GM23338 (cell line): ENCODE data around the gene CD79A. TPM values are rescaled to one million over a fixed set of nuclear protein-coding genes. Genes with fewer than 3 reads are reported as not detected.

ENCODE experiments used
- ATAC-seq: fragments of 200-7000 bp; cut with Tn5 transposase; 3 replicates; pipeline ENCODE4 v1.9.1; 2020
- DNase-seq: peaks from one replicate; pipeline ENCODE4 v3.0.0-alpha.2; 2015; ENCODE audit warnings: low spot score
- H2AFZ ChIP-seq: fragments of 200-600 bp; sonication (generic); 2 replicates; pipeline ENCODE4 v1.8.0; 2016; ENCODE audit warnings: antibody characterized with exemption, mild to moderate bottlenecking, moderate library complexity
- H3F3A ChIP-seq: fragments of 200-600 bp; sonication (generic); replicated peaks from 2 replicates; pipeline ENCODE4 v1.8.0; 2017; ENCODE audit warnings: antibody characterized with exemption, mixed run types, low read depth
- H3K27ac ChIP-seq: fragments of 200-600 bp; sonication (generic); 2 replicates; pipeline ENCODE4 v1.6.1; 2016; ENCODE audit warnings: low read depth
- H3K27me3 ChIP-seq: fragments of 200-600 bp; sonication (generic); 2 replicates; pipeline ENCODE4 v1.8.0; 2016; ENCODE audit warnings: mild to moderate bottlenecking, mixed run types, moderate library complexity; ENCODE audit not compliant: insufficient read depth
- H3K36me3 ChIP-seq: fragments of 200-600 bp; sonication (generic); 2 replicates; pipeline ENCODE4 v1.8.0; 2016; ENCODE audit warnings: mild to moderate bottlenecking; ENCODE audit not compliant: insufficient read depth
- H3K4me1 ChIP-seq: fragments of 200-600 bp; sonication (generic); 2 replicates; pipeline ENCODE4 v1.8.0; 2016; ENCODE audit warnings: mild to moderate bottlenecking, moderate library complexity; ENCODE audit not compliant: insufficient read depth
- H3K4me2 ChIP-seq: fragments of 200-600 bp; sonication (generic); 2 replicates; pipeline ENCODE4 v1.7.1; 2017; ENCODE audit warnings: mixed run types
- H3K4me3 ChIP-seq: fragments of 200-600 bp; sonication (generic); 2 replicates; pipeline ENCODE4 v1.6.1; 2016; ENCODE audit warnings: mixed run types
- H3K79me2 ChIP-seq: fragments of 200-600 bp; sonication (generic); replicated peaks from 2 replicates; pipeline ENCODE4 v1.8.0; 2017; ENCODE audit warnings: mild to moderate bottlenecking; ENCODE audit not compliant: insufficient read depth
- H3K9me2 ChIP-seq: fragments of 200-600 bp; sonication (generic); 2 replicates; pipeline ENCODE4 v1.8.0; 2017; ENCODE audit not compliant: insufficient read depth
- H4K20me1 ChIP-seq: fragments of 200-600 bp; sonication (generic); replicated peaks from 2 replicates; pipeline ENCODE4 v1.8.0; 2017; ENCODE audit warnings: mild to moderate bottlenecking; ENCODE audit not compliant: insufficient read depth
- H3K27ac Mint-ChIP-seq: 2 replicates; pipeline ENCODE4 v1.8.0; 2020; ENCODE audit warnings: inconsistent platforms, mild to moderate bottlenecking, moderate library complexity, mixed read lengths
- H3K27me3 Mint-ChIP-seq: 3 replicates; pipeline ENCODE4 v1.8.0; 2022; ENCODE audit warnings: low read depth, mild to moderate bottlenecking, moderate library complexity, mixed read lengths, inconsistent platforms; ENCODE audit not compliant: insufficient read depth, poor library complexity
- H3K36me3 Mint-ChIP-seq: 3 replicates; pipeline ENCODE4 v1.8.0; 2021; ENCODE audit warnings: low read depth, mild to moderate bottlenecking, inconsistent platforms, moderate library complexity, mixed read lengths
- H3K4me1 Mint-ChIP-seq: 3 replicates; pipeline ENCODE4 v1.8.0; 2020; ENCODE audit warnings: mild to moderate bottlenecking, inconsistent platforms, mixed read lengths
- H3K4me3 Mint-ChIP-seq: 3 replicates; pipeline ENCODE4 v1.8.0; 2021; ENCODE audit warnings: moderate library complexity, mild to moderate bottlenecking, inconsistent platforms, mixed read lengths
- H3K9me3 Mint-ChIP-seq: 3 replicates; pipeline ENCODE4 v1.8.0; 2020; ENCODE audit warnings: moderate library complexity, mild to moderate bottlenecking, inconsistent platforms, mixed read lengths
- CREB1 ChIP-seq: fragments of 250-450 bp; sonication (Bioruptor Pico); IDR thresholded peaks from 2 replicates; pipeline ENCODE4 v1.5.0; 2020; ENCODE audit warnings: low read depth, mild to moderate bottlenecking, moderate library complexity
- CTCF ChIP-seq, 2 experiments: fragments of 200-600 bp in 1 of 2; sonication (generic) in 1 of 2; conservative IDR thresholded peaks; 2 replicates each; pipeline versions ENCODE4 v1.5.1 to v1.6.1; 2016 to 2017; ENCODE audit warnings: antibody characterized with exemption in 2 of 2, low read depth in 2 of 2, mild to moderate bottlenecking in 2 of 2, moderate library complexity in 1 of 2
- ETS1 ChIP-seq: IDR thresholded peaks from 2 replicates; pipeline ENCODE4 v1.6.1; 2016; ENCODE audit warnings: antibody characterized with exemption
- EZH2 ChIP-seq: fragments of 200-600 bp; sonication (generic); IDR thresholded peaks from one replicate; pipeline ENCODE4 v1.8.0; 2017; ENCODE audit warnings: antibody characterized with exemption, mild to moderate bottlenecking, low read depth; ENCODE audit not compliant: unreplicated experiment
- EZH2phosphoT487 ChIP-seq: fragments of 200-600 bp; sonication (generic); IDR thresholded peaks from one replicate; pipeline ENCODE4 v1.8.1; 2018; ENCODE audit warnings: antibody characterized with exemption; ENCODE audit not compliant: unreplicated experiment
- JUNB ChIP-seq: IDR thresholded peaks from one replicate; pipeline ENCODE4 v1.6.1; 2016; ENCODE audit warnings: antibody characterized with exemption; ENCODE audit not compliant: unreplicated experiment
- NANOG ChIP-seq: IDR thresholded peaks from 2 replicates; pipeline ENCODE4 v1.6.1; 2016; ENCODE audit warnings: antibody characterized with exemption, borderline replicate concordance
- POLR2AphosphoS5 ChIP-seq: IDR thresholded peaks from 2 replicates; pipeline ENCODE4 v1.6.1; 2016; ENCODE audit warnings: antibody characterized with exemption, low read depth
- REST ChIP-seq: IDR thresholded peaks from one replicate; pipeline ENCODE4 v1.6.1; 2018; ENCODE audit warnings: antibody characterized with exemption; ENCODE audit not compliant: unreplicated experiment
- STAT1 ChIP-seq: IDR thresholded peaks from one replicate; pipeline ENCODE4 v1.6.1; 2016; ENCODE audit warnings: antibody characterized with exemption; ENCODE audit not compliant: unreplicated experiment
- ZNF114 ChIP-seq: fragments of 250-450 bp; sonication (Bioruptor Pico); IDR thresholded peaks from 2 replicates; pipeline ENCODE4 v1.5.0; 2020; ENCODE audit warnings: mild to moderate bottlenecking, moderate library complexity
- ZNF331 ChIP-seq: fragments of 250-450 bp; sonication (Bioruptor Pico); IDR thresholded peaks from 2 replicates; pipeline ENCODE4 v1.5.0; 2020; ENCODE audit warnings: low read depth, mild to moderate bottlenecking, moderate library complexity
- ZNF462 ChIP-seq: fragments of 250-450 bp; sonication (Bioruptor Pico); IDR thresholded peaks from 2 replicates; pipeline ENCODE4 v1.5.0; 2020; ENCODE audit warnings: mild to moderate bottlenecking, moderate library complexity
- polyA plus RNA-seq: library from polyadenylated mRNA; unstranded; fragments of >200 nt; fragmentation: Nextera tagmentation; extraction: Ambion mirVana; gene quantifications from 2 replicates; pipeline ENCODE4 v1.2.1, GENCODE V29; 2016
- total RNA-seq: library from RNA; depleted of rRNA; stranded (reverse); fragments of >200 nt; shearing (Covaris generic); gene quantifications from 2 replicates; pipeline ENCODE4 v1.2.3, GENCODE V29; 2014

CD79A gene
- total and polyA plus RNA-seq, 2 experiments from 2014 or later: 0.27 TPM; not detected in 1

GRCh38 chr19:41883821-41884733, 7.0 kb downstream of the CD79A start:
- H3K4me3 ChIP-seq: peak overlapping the region; percentile 93
- H3K27ac ChIP-seq: no peak overlapping the region
- peaks cover 31% of the 10 kb centered on the region for H3K4me1 ChIP-seq
- peak overlapping the region; percentile 90 for H2AFZ ChIP-seq
- peak overlapping the region; percentile 89 for H3K4me3 Mint-ChIP-seq
- H3K9me3 Mint-ChIP-seq: peaks cover 4% of the 10 kb centered on the region; the same call in 1 of the 3 replicates
- DNase-seq: peak; percentile 99
- H4K20me1 ChIP-seq: 0 out of 2 replicates have a peak, but pooled peaks cover 3% of the 10 kb centered on the region
- no peaks in the 10 kb centered on the region for H3K9me2 ChIP-seq
- H3K4me1 Mint-ChIP-seq: peaks cover 42% of the 10 kb centered on the region
- peaks cover 6% of the 10 kb centered on the region; the same call in 1 of the 2 replicates for H3K79me2 ChIP-seq
- peaks cover 31% of the 10 kb centered on the region for H3F3A ChIP-seq
- ATAC-seq: peak; percentile 90
- peaks cover 5% of the 10 kb centered on the region; the same call in 2 of the 3 replicates for H3K36me3 Mint-ChIP-seq
- no peak for TF ChIP-seq EZH2phosphoT487
- no peak for TF ChIP-seq ZNF462 (CRISPR knock-in tag)
- TF ChIP-seq POLR2AphosphoS5: peak; percentile 67
- TF ChIP-seq CREB1 (CRISPR knock-in tag): peak; percentile 77
- no peak for TF ChIP-seq EZH2
- TF ChIP-seq REST: no peak
- no peak for TF ChIP-seq NANOG
- TF ChIP-seq ZNF331 (CRISPR knock-in tag): no peak
- no peak for TF ChIP-seq JUNB
- TF ChIP-seq ZNF114 (CRISPR knock-in tag): no peak
- TF ChIP-seq STAT1: no peak
- TF ChIP-seq ETS1: peak; percentile 85
- TF ChIP-seq CTCF (conservative IDR thresholded peaks at IDR 0.05; ENCODE audit: low read depth in 2 of 2): no peak
- peaks cover 29% of the 10 kb centered on the region for H3K27me3 ChIP-seq
- H3K4me2 ChIP-seq: peak overlapping the region; percentile 97
- H3K27ac Mint-ChIP-seq: peak overlapping the region; percentile 74; the same call in 1 of the 2 replicates
- H3K36me3 ChIP-seq: no peaks in the 10 kb centered on the region
- H3K27me3 Mint-ChIP-seq: peaks cover 23% of the 10 kb centered on the region
